ENCODE data around the gene CDH24. TPM values are rescaled to one million over a fixed set of nuclear protein-coding genes. Genes with fewer than 3 reads are reported as not detected.

CDH24 gene
- total and polyA plus RNA-seq, 2 of the 8 experiments (the other 6 are each of a cell fraction or from before 2014, with no cell fraction given), result 18.1 to 27.6 TPM

DNA sequence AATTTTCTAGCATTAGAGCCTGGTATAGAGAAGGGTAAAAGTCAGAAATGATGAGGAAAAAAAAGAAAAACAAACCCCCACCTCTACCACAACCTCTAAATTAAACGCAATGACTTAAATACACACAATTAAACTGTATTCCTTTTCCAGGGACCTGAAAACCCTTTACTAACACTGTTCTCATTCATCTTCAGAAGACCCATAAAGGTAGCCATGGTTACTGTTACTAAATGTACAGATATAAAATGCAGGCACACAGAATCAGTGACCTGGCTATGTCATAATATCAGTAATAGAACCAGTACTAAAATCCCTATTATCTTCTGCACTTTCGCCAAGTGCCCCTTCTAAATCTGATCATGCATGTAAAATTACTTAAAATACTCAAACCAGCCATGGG, 36.2 kb upstream of the CDH24 start:
- Histone ChIP-seq H3K18ac (ENCODE audit: extremely low read depth, low read length) (no peak overlapping the region), H2BK5ac (ENCODE audit: low read depth, low read length) (no peak overlapping the region), H2BK120ac (replicated peaks; ENCODE audit: low read depth, low read length) (no peak overlapping the region), H3K4me3 (ENCODE audit: extremely low read depth in 1 of 4, insufficient read depth in 2 of 4, low read depth in 3 of 4, low read length in 4 of 4) (peak overlapping the region; percentile 92 to 97 (median 96); a peak in 7 of 8 replicates), H3K23me2 (ENCODE audit: low read depth, low read length) (peaks cover 5% of the 10 kb centered on the region; the same call in 1 of the 2 replicates), H2BK12ac (ENCODE audit: low read depth, low read length) (no peak overlapping the region), H3K36me3 (ENCODE audit: control insufficient read depth in 2 of 4, insufficient read depth in 4 of 4, low read length in 3 of 4) (peaks cover 32 to 55% (median 46%) of the 10 kb centered on the region in 4 experiments), H3K23ac (ENCODE audit: insufficient read length) (no peak overlapping the region), H2AK5ac (ENCODE audit: low read depth, low read length) (no peak overlapping the region), H4K20me1 (replicated peaks in 1 of 2; ENCODE audit: control insufficient read depth in 1 of 2, insufficient read depth in 2 of 2, low read length in 2 of 2) (peaks cover 9 to 11% of the 10 kb centered on the region in 2 experiments), H4K91ac (replicated peaks; ENCODE audit: insufficient read length, low read length) (no peak overlapping the region), H2BK20ac (ENCODE audit: low read length) (no peak overlapping the region), H3K4ac (replicated peaks; ENCODE audit: insufficient read length, low read depth, low read length) (no peak overlapping the region), H4K8ac (ENCODE audit: extremely low read depth, insufficient read depth, low read length) (no peak overlapping the region), H3K4me1 (replicated peaks in 1 of 4; ENCODE audit: control insufficient read depth in 3 of 4, insufficient read depth in 4 of 4, low read length in 3 of 4) (no peaks in the 10 kb centered on the region; a peak in 3 of 7 replicates), H4K5ac (ENCODE audit: insufficient read length, low read depth, low read length) (no peak overlapping the region), H3K9me3 (ENCODE audit: insufficient read depth in 2 of 2, low read depth in 1 of 2, low read length in 1 of 2) (no peaks in the 10 kb centered on the region), H2AFZ (ENCODE audit: low read length) (no peak overlapping the region), H3K79me2 (ENCODE audit: control insufficient read depth in 1 of 2, insufficient read depth in 2 of 2, low read length in 2 of 2) (peaks cover 19 to 70% of the 10 kb centered on the region in 2 experiments), H3K27me3 (replicated peaks in 1 of 4; ENCODE audit: control insufficient read depth in 3 of 4, extremely low read depth in 1 of 4, insufficient read depth in 3 of 4, low read length in 3 of 4) (no peaks in the 10 kb centered on the region), H3K27ac (ENCODE audit: low read depth, low read length) (no peak overlapping the region), H2BK15ac (ENCODE audit: low read length) (no peak overlapping the region), H3K4me2 (ENCODE audit: insufficient read depth in 1 of 2, low read depth in 2 of 2, low read length in 2 of 2) (peak overlapping the region; percentile 91 to 92), H3K79me1 (ENCODE audit: low read depth, low read length) (peaks cover 12% of the 10 kb centered on the region), H3K9ac (replicated peaks in 1 of 4; ENCODE audit: extremely low read depth in 1 of 4, low read depth in 3 of 4, low read length in 3 of 4) (no peak overlapping the region), H3K14ac (ENCODE audit: insufficient read length) (no peak overlapping the region), H3K56ac (replicated peaks; ENCODE audit: insufficient read length, low read depth, low read length) (no peak overlapping the region)
- no peak for DNase-seq (ENCODE audit: low read depth in 1 of 2, low spot score in 2 of 2)
- WGBS, 2 experiments (ENCODE audit: extremely low coverage in 1 of 2, insufficient coverage in 1 of 2, insufficient read length in 1 of 2, insufficient replicate concordance in 2 of 2, low coverage in 1 of 2, low lambda C conversion rate in 2 of 2, missing lambda C conversion rate in 1 of 2), result 95% methylated on average over 2 of the region's 2 CpGs; no CpG with 5 or more reads in 1 of the 2 experiments
- ChIA-PET CTCF (ENCODE audit: partially characterized antibody) (interaction anchor here (0.7 to 2.9 kb wide), 8 partner anchors 8 to 107 kb away, joined by 3 to 23 read pairs (median 5); no protein-coding TSS in a partner anchor), POLR2A (ENCODE audit: partially characterized antibody) (interaction anchor here (1.4 to 3.2 kb wide), 11 partner anchors 9 to 174 kb away, joined by 3 to 36 read pairs (median 8); partner anchors contain the start of genes AJUBA and RBM23)
- TF ChIP-seq NANOG (IDR thresholded peaks at IDR 0.05; ENCODE audit: insufficient read depth, low read depth, low read length, poor library complexity, severe bottlenecking) (no peak), HDAC6 (IDR thresholded peaks at IDR 0.05; ENCODE audit: low read depth, low read length) (no peak), KDM4A (IDR thresholded peaks at IDR 0.05; ENCODE audit: low read depth, low read length, severe bottlenecking) (no peak), CHD1 (IDR thresholded peaks at IDR 0.05; ENCODE audit: low read depth, low read length) (no peak), GABPA (IDR thresholded peaks at IDR 0.05; ENCODE audit: borderline replicate concordance, insufficient read depth, low read length) (no peak), SIX5 (IDR thresholded peaks at IDR 0.05; ENCODE audit: low read depth, low read length) (no peak), SIN3A (conservative IDR thresholded peaks at IDR 0.05 in 1 of 2, IDR thresholded peaks at IDR 0.05 in 1 of 2; ENCODE audit: low read depth in 1 of 2, low read length in 2 of 2) (no peak), CREB1 (IDR thresholded peaks at IDR 0.05) (no peak), SAP30 (IDR thresholded peaks at IDR 0.05; ENCODE audit: insufficient read depth, insufficient replicate concordance, low read length) (no peak), NRF1 (IDR thresholded peaks at IDR 0.05; ENCODE audit: low read depth, low read length) (no peak)
- no peak for FAIRE-seq

Data from H1 (cell line).